ENCODE data around the gene USH1G. TPM values are rescaled to one million over a fixed set of nuclear protein-coding genes. Genes with fewer than 3 reads are reported as not detected.

Gene USH1G
- total and polyA plus RNA-seq, 2 of the 13 experiments (the other 11 are each of a cell fraction or from before 2014, with no cell fraction given), result 0.04 TPM; not detected in 1

DNA sequence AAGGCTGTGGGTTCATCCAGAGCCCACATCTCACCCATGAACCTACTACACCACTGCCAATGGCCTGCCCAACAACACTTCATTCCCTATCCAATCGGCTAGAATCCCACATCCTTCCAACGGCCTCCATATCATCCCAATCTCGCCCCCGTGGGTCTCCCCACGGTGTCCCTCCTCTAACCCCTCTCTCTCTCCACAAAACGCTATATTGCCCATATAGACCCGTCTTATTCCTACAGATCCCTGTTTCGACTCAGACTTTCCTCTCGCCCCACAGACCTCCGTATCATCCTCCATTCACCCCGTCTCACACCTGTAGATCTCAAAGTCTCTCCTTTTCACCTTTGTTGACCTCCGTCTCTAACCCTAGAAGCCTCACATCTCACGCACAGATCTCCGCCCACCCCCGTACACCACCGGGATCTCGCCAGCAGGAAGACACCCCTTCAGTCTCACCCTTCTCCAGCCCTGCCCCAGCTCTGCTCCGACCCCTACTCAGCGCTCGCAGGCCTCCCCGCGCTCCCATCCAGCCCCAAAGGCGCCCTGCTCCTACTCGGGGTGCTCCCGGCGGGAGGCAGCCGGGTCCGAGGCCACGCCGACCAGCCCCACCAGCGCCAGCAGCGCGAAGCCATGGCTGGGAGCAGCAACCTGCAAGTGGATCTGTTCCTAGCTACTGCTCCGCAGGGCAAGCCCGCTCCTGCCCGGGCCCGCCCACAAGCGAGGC is 50.6 kb downstream of the USH1G start, which contains the start of gene FDXR (continued):
- TF ChIP-seq TERF1 (CRISPR knock-in tag; IDR thresholded peaks at IDR 0.05) (0 out of 2 replicates have a peak, but pooled peaks have one; percentile 48), ERF (CRISPR knock-in tag; IDR thresholded peaks at IDR 0.05) (no peak; the same call in 1 of the 2 replicates), SP2 (CRISPR knock-in tag; IDR thresholded peaks at IDR 0.05) (no peak), ZNF143 (CRISPR knock-in tag; IDR thresholded peaks at IDR 0.05) (peak; percentile 15; the same call in 1 of the 2 replicates), NPAS2 (CRISPR knock-in tag; IDR thresholded peaks at IDR 0.05; ENCODE audit: borderline replicate concordance) (no peak), POGZ (CRISPR knock-in tag; IDR thresholded peaks at IDR 0.05) (no peak), ZNF350 (CRISPR knock-in tag; IDR thresholded peaks at IDR 0.05; ENCODE audit: borderline replicate concordance, low read depth) (0 out of 2 replicates have a peak, but pooled peaks have one; percentile 1), ATF6 (CRISPR knock-in tag; conservative IDR thresholded peaks at IDR 0.05) (peak; percentile 96; the same call in 1 of the 2 replicates), ZNF180 (CRISPR knock-in tag; IDR thresholded peaks at IDR 0.05; ENCODE audit: borderline replicate concordance, low read depth) (0 out of 2 replicates have a peak, but pooled peaks have one; percentile 78), MAF1 (CRISPR knock-in tag; IDR thresholded peaks at IDR 0.05; ENCODE audit: borderline replicate concordance) (no peak; the same call in 1 of the 2 replicates), ZBTB44 (CRISPR knock-in tag; IDR thresholded peaks at IDR 0.05) (peak; percentile 59; the same call in 1 of the 2 replicates), ZNF276 (CRISPR knock-in tag; IDR thresholded peaks at IDR 0.05; ENCODE audit: low read depth) (peak; percentile 91; the same call in 1 of the 2 replicates), GZF1 (CRISPR knock-in tag; IDR thresholded peaks at IDR 0.05) (no peak; the same call in 1 of the 2 replicates), PAWR (CRISPR knock-in tag; IDR thresholded peaks at IDR 0.05; ENCODE audit: borderline replicate concordance) (no peak), ZNF615 (CRISPR knock-in tag; IDR thresholded peaks at IDR 0.05; ENCODE audit: borderline replicate concordance) (peak; percentile 96), JDP2 (CRISPR knock-in tag; IDR thresholded peaks at IDR 0.05; ENCODE audit: borderline replicate concordance) (peak; percentile 52; the same call in 1 of the 2 replicates), ZNF891 (CRISPR knock-in tag; IDR thresholded peaks at IDR 0.05) (0 out of 2 replicates have a peak, but pooled peaks have one; percentile 65), CERS6 (CRISPR knock-in tag; IDR thresholded peaks at IDR 0.05) (peak; percentile 87; the same call in 1 of the 2 replicates)
- TF ChIP-seq, protein P1, sequence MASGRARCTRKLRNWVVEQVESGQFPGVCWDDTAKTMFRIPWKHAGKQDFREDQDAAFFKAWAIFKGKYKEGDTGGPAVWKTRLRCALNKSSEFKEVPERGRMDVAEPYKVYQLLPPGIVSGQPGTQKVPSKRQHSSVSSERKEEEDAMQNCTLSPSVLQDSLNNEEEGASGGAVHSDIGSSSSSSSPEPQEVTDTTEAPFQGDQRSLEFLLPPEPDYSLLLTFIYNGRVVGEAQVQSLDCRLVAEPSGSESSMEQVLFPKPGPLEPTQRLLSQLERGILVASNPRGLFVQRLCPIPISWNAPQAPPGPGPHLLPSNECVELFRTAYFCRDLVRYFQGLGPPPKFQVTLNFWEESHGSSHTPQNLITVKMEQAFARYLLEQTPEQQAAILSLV (CRISPR knock-in tag; IDR thresholded peaks at IDR 0.05; ENCODE audit: borderline replicate concordance), result 0 out of 2 replicates have a peak, but pooled peaks have one; percentile 22

All from HepG2 (cell line).